GM12874 (cell line): ENCODE data around the gene WIPF3.

Experiments used
- TF ChIP-seq, protein P1 (sequence below): IDR thresholded peaks from 2 replicates; pipeline ENCODE4 v1.5.1; 2011; ENCODE audit warnings: low read depth, mild to moderate bottlenecking, control low read depth, low read length, moderate library complexity; ENCODE audit not compliant: insufficient read depth

The WIPF3 gene

DNA sequence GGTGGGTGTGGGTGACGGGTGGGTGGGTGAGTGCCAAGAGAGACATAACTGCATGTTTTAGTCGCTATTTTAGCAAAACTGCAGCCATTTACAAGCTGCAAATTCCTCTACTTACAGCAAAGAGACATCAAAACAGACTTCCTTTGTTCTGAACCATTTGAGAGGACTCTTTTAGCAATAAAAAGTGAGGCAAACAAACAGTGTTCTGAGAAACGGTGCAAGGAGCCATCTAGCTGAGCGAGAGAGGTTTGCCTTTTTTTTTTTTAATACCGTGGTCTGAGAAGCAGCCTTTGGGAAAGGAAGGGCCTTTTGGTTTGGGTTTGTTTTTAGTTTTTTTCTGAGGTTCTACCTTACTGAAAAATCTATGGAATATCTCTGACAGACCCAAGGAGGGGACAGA is 120.4 kb downstream of the WIPF3 start:
- TF ChIP-seq, protein P1, sequence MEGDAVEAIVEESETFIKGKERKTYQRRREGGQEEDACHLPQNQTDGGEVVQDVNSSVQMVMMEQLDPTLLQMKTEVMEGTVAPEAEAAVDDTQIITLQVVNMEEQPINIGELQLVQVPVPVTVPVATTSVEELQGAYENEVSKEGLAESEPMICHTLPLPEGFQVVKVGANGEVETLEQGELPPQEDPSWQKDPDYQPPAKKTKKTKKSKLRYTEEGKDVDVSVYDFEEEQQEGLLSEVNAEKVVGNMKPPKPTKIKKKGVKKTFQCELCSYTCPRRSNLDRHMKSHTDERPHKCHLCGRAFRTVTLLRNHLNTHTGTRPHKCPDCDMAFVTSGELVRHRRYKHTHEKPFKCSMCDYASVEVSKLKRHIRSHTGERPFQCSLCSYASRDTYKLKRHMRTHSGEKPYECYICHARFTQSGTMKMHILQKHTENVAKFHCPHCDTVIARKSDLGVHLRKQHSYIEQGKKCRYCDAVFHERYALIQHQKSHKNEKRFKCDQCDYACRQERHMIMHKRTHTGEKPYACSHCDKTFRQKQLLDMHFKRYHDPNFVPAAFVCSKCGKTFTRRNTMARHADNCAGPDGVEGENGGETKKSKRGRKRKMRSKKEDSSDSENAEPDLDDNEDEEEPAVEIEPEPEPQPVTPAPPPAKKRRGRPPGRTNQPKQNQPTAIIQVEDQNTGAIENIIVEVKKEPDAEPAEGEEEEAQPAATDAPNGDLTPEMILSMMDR: no peak

DNA sequence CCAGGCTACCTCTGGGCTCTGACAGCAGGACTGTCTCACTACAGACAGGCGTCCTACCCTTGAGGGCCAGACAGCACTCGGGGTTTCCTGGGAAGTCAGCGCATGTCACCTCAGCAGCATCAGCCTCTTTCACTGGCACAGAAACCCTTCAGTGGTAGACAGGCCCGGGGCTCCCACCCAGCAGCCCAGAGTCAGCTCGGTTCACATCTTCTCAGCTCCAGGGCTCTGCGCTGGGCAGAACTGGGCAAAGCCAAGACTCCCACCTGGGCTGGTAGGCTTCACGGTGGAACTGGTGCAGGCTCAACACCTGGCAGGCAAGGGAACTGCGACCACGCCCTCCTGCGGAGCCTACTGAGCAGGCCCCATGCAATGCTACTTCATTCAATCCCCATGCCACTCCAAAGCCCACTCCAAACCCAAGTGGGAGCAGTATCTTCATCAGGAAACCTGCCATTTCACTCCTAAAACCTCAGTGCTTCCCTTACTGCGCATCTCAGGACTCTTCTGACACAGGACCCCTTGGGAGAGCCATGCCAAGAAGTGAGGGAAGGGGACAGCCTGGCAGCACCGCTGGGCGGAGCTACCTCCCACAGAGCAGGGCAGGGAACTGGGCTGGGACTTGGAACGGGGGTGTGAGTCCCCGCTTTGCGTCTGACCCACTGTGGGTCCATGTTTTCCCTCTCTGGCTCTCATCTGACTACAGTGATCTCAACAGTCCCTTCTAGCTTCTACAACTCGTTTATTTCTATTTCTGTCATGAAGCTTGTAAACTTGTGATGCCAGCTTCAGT is 122.9 kb downstream of the WIPF3 start:
- TF ChIP-seq, protein P1: no peak

DNA sequence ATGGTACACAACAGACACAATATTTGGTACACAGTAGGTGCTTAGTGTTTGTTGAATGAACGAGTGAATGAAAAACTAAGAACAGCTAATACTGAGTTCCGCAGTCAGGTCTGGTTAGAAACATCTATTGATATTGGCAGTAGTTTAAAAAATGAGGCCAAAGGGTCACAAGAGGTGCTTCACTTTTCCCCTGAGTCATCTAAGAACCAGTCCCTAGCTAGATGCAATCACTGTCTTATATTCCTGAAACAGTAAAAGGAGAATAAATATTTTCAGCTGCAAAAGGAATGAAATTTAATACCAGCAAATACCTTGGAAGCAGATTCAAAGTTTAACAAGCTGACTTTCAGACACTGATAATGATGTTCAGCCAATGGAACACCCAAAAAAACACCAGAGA is 128.8 kb downstream of the WIPF3 start:
- TF ChIP-seq, protein P1: no peak

DNA sequence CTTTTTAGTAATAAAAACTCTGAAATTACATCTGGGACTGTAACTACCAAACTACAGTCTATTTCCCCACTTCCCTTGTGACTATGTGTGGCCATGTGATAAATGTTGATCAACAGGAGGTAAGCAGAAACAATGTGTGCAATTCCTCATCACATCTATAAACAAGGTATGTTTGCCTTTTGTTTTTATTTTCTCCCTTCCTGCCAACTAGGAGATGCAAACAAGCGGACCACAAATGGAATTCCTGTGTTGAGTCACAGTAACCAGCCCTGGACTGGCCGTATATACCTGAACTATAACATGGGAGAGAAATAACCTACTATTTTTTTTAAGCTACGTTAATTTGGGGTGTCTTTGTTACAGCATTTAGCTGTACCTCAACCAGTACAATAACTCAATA is 130.8 kb downstream of the WIPF3 start:
- TF ChIP-seq, protein P1: no peak

DNA sequence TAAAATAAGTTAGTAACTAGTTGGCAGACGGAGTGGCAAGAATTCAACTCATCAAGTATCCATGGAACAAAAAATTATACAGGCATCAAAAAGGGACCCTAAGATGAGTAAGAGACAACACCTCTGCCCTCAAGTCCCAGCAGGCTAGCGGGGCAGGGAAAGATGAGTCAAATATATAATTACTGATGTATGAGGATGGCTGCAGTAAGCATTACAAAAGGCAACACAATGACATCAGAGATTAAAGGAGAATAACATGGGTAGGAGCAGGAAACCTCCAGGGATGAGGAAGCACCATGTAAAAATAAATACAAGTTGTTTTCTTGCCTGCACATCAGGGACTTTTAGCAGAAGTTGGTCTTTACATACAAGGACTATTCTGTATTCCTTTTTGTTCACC is 133.9 kb downstream of the WIPF3 start:
- TF ChIP-seq, protein P1: no peak

DNA sequence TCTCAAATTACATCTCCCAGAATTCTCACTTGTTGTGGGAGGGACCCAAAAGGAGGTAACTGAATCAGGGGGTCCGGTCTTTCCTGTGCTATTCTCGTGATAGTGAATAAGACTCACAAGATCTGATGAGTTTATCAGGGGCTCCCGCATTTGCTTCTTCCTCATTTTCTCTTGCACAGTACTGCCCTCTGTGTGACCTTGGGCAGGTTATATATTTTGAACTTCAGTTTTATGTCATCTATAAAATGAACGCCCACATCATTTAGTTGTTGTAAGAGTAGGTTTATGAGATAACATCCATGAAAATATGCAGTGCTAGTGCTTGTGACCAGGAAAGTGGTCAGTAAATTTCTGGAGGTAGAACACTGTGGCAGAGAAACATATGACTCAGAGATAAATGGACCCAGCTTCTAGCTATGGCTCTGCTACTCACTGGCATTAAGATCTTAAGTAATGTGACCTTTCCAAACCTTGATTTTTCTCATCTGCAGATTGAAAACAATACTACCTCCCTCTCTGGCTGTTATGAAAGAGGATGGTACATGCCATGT is 139.0 kb downstream of the WIPF3 start:
- TF ChIP-seq, protein P1: no peak

DNA sequence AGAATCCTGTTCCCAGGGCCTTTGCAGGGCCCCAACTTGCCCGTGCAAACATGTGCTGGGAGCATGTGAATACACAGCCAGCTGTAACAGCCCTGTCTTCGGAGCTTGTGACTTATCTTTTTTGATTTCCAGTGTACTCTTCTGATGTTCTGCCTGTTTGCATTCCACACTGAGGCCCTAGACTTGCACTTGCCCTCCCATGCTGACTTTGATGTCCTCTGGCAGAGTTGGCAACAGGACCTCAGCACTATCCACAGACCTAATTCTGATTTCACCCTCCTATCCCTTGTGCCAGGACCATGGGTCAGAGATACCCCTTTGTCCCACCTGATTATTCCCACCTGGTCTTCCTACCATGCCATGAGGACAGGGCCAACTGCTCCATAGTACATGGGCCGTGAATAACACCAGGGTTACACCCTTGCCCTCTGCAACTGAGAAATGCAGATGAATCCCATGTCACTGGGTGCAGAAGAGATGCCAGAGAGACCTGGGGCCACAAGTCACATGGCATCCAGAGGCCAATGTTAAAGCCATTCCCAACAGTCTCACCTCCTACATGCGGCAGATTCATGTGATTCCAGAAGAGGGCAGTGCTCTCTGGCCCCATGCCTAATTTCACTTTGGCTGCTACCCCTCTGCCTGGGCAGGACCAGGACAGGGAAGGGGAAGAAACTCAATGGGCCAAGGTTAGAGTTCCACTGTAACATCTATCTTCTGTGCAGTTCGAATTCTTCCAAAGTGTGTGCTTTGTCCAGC is 140.3 kb downstream of the WIPF3 start:
- TF ChIP-seq, protein P1: peak; percentile 31; the same call in 1 of the 2 replicates
